Stimulated activated naive B cell treated with anti-CD40 and anti-IgM and Interleukin-4, amounts not matched to agents 10 μg/mL and 1 μg/mL and 100 μg/mL, for 72 hours (primary cell): ENCODE results near the gene TECRL.

ENCODE experiments used
- ATAC-seq, 2 donors: fragments of 150-1000 bp; cut with Tn5 transposase; replicated peaks; 2 replicates each; pipeline ENCODE4 v1.10.0; 2021; ENCODE audit warnings: moderate library complexity in 1 of 2
- DNase-seq: peaks from one replicate; pipeline ENCODE4 v3.0.0; 2021
- H3K27ac Mint-ChIP-seq: one replicate; pipeline ENCODE4 v1.8.0; 2022; ENCODE audit warnings: mild to moderate bottlenecking, mixed read lengths
- H3K27me3 Mint-ChIP-seq, 2 donors: one replicate each; pipeline ENCODE4 v1.8.0; 2022; ENCODE audit warnings: mixed read lengths in 2 of 2
- H3K36me3 Mint-ChIP-seq, 2 donors: one replicate each; pipeline ENCODE4 v1.8.0; 2022; ENCODE audit warnings: mixed read lengths in 2 of 2, mild to moderate bottlenecking in 1 of 2
- H3K4me1 Mint-ChIP-seq, 2 donors: one replicate each; pipeline ENCODE4 v1.8.0; 2022; ENCODE audit warnings: mixed read lengths in 2 of 2, mild to moderate bottlenecking in 1 of 2
- H3K4me3 Mint-ChIP-seq, 2 donors: one replicate each; pipeline ENCODE4 v1.8.0; 2022; ENCODE audit warnings: mild to moderate bottlenecking in 2 of 2, mixed read lengths in 2 of 2, moderate library complexity in 1 of 2
- H3K9me3 Mint-ChIP-seq, 2 donors: one replicate each; pipeline ENCODE4 v1.8.0; 2022; ENCODE audit warnings: mixed read lengths in 2 of 2, mild to moderate bottlenecking in 1 of 2

TECRL gene

DNA sequence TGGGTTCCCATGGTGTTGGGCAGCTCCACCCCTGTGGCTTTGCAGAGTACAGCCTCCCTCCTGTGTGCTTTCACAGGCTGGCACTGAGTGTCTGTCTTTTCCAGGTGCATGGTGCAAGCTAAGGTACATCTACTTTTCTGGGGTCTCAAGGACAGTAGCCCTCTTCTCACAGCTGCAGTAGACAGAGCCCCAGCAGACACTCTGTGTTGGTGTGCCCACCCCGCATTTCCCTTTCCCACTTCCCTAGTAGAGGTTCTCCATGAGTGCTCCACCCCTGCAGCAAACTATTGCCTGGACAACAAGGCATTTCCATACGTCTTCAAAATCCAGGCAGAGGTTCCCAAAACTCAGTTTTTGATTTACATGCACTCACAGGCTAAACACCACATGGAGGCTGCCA is 143.0 kb downstream of the TECRL start:
- no peak overlapping the region for H3K27ac Mint-ChIP-seq
- H3K9me3 Mint-ChIP-seq: peaks cover 5 to 9% of the 10 kb centered on the region in 2 donors
- ATAC-seq: no peak

DNA sequence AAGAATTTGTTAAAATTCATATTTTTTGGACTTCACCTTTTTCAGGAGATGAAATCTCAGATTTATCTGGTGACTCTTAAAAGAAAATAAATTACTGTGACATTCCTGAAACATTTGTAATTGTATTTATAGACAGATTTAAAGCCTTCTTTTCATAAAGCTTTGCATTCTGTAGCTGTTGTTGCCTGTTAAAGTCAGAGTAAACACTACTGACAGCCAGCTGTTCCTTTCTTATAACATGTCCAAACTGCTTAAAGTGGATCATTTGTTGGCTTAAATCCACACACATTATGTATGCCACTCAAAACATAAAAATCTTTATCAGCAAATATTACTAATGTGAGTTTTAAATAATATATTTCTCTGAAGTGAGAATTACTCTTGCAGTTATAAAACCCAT is 157.5 kb downstream of the TECRL start:
- Mint-ChIP-seq H3K27ac (no peak overlapping the region), H3K27me3 (no peaks in the 10 kb centered on the region), H3K36me3 (no peaks in the 10 kb centered on the region), H3K4me1 (no peaks in the 10 kb centered on the region), H3K9me3 (peaks cover 4 to 9% of the 10 kb centered on the region in 2 donors), H3K4me3 (no peak overlapping the region)
- DNase-seq (no peak), ATAC-seq (no peak)

More for the DNA sequence above, 143.0 kb downstream of the TECRL start:
- no peak for DNase-seq
- no peaks in the 10 kb centered on the region for H3K36me3 Mint-ChIP-seq
- no peak overlapping the region for H3K4me3 Mint-ChIP-seq
- H3K4me1 Mint-ChIP-seq: no peaks in the 10 kb centered on the region
- H3K27me3 Mint-ChIP-seq: no peaks in the 10 kb centered on the region

DNA sequence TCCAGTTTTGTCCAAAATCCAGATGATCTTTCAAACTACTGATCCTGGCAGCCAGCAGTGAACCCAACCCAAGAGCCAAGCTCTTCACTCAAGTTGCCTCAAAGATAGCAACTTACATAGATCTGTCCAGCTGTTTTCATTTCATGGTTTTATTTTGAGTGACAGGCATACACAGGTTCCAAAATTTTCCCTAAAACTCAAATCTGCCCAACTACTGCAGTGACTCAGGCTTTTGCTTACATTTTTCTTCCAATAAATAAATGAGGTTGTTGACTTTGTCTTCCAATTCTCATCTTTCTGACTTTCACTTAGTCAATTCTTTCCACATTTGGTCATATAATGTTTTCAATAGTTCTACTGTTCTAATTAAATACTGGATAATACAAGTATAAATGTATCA is 158.8 kb downstream of the TECRL start:
- no peak overlapping the region for H3K27ac Mint-ChIP-seq
- no peaks in the 10 kb centered on the region for H3K27me3 Mint-ChIP-seq
- H3K36me3 Mint-ChIP-seq: no peaks in the 10 kb centered on the region
- DNase-seq (no peak), ATAC-seq (no peak)
- no peak overlapping the region for H3K4me3 Mint-ChIP-seq
- H3K9me3 Mint-ChIP-seq: peaks cover 6 to 9% of the 10 kb centered on the region in 2 donors
- no peaks in the 10 kb centered on the region for H3K4me1 Mint-ChIP-seq

DNA sequence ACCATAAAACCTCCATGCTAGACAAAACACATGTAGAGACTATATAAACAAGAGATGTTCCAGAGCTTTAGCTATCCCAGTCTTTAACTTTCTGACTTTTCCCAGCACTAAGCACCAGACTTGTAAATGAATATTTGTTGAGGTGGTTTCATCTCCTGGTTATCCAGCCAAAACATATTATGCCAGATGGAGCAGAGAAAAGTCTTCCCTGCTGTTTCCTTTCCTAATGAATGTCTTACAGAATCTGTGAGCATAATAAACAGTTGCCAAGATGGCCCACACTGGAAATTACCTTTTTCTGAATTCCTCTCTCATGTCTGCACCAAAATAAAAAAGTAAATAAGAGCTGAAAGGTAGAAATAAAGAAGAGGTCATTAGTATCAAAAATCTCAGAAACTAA is 159.2 kb downstream of the TECRL start:
- no peaks in the 10 kb centered on the region for H3K36me3 Mint-ChIP-seq
- ATAC-seq (no peak), DNase-seq (no peak)
- H3K4me3 Mint-ChIP-seq: no peak overlapping the region
- no peaks in the 10 kb centered on the region for H3K27me3 Mint-ChIP-seq
- no peaks in the 10 kb centered on the region for H3K4me1 Mint-ChIP-seq
- no peak overlapping the region for H3K27ac Mint-ChIP-seq
- peaks cover 6 to 9% of the 10 kb centered on the region in 2 donors for H3K9me3 Mint-ChIP-seq

DNA sequence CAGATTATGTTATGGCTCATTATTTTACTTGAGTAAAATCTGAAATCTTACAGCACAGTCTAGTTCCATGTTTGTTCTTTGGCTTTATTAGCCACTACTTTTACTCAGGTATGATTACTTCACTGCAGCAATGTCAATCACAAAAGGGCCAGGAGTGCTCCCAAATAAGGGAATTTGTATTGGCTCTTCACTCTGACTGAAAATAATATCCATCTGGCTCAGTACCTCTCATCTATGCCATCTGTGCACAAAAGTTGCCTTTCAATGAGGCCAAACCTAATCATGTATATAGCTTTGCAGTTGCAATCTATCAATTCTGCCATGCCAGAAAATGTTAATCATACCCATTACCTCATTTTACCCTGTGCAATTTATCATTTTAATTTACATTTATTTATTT is 161.1 kb downstream of the TECRL start:
- no peaks in the 10 kb centered on the region for H3K27me3 Mint-ChIP-seq
- no peak overlapping the region for H3K27ac Mint-ChIP-seq
- no peaks in the 10 kb centered on the region for H3K36me3 Mint-ChIP-seq
- DNase-seq (no peak), ATAC-seq (no peak)
- no peaks in the 10 kb centered on the region for H3K4me1 Mint-ChIP-seq
- peaks cover 6 to 9% of the 10 kb centered on the region in 2 donors for H3K9me3 Mint-ChIP-seq
- no peak overlapping the region for H3K4me3 Mint-ChIP-seq

DNA sequence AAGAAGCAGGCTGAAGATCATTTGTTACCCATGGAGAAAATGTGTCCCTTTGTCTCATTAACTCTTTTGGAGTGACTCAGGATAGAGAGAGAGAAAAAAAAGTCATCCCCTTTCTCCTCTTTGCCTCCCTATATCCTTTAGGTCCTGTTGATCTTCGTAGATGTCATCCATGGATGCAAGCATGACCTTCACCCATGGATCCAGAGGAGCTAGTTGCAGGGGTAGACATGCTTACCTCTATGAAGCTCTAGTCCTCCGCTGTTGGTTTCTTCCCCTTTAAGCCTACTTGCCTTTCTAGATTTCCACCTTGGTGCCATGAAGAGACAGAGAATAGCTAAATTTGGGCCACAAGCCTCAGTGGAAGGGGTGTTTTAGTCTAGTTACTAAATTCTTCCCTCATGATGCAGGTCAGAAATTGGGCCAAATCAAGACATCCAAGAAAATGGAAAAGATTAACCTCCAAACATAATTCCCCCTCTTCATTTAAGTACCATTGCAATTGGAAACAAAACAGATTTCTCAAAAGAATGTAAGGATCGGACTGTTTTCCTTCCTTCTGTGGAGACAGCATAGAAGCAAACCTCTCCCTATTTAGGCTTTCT is 178.4 kb downstream of the TECRL start:
- Mint-ChIP-seq H3K4me3 (no peak overlapping the region), H3K36me3 (no peaks in the 10 kb centered on the region), H3K4me1 (no peaks in the 10 kb centered on the region), H3K9me3 (peaks cover 12 to 17% of the 10 kb centered on the region in 2 donors), H3K27me3 (no peaks in the 10 kb centered on the region), H3K27ac (no peak overlapping the region)
- ATAC-seq: no peak
- no peak for DNase-seq
